GM23338 (cell line): ENCODE results near the gene KCNA3. TPM values are rescaled to one million over a fixed set of nuclear protein-coding genes. Genes with fewer than 3 reads are reported as not detected.

ENCODE experiments used
- EZH2 ChIP-seq: fragments of 200-600 bp; sonication (generic); IDR thresholded peaks from one replicate; pipeline ENCODE4 v1.8.0; 2017; ENCODE audit warnings: antibody characterized with exemption, mild to moderate bottlenecking, low read depth; ENCODE audit not compliant: unreplicated experiment
- EZH2phosphoT487 ChIP-seq: fragments of 200-600 bp; sonication (generic); IDR thresholded peaks from one replicate; pipeline ENCODE4 v1.8.1; 2018; ENCODE audit warnings: antibody characterized with exemption; ENCODE audit not compliant: unreplicated experiment
- JUNB ChIP-seq: IDR thresholded peaks from one replicate; pipeline ENCODE4 v1.6.1; 2016; ENCODE audit warnings: antibody characterized with exemption; ENCODE audit not compliant: unreplicated experiment
- NANOG ChIP-seq: IDR thresholded peaks from 2 replicates; pipeline ENCODE4 v1.6.1; 2016; ENCODE audit warnings: antibody characterized with exemption, borderline replicate concordance
- POLR2AphosphoS5 ChIP-seq: IDR thresholded peaks from 2 replicates; pipeline ENCODE4 v1.6.1; 2016; ENCODE audit warnings: antibody characterized with exemption, low read depth
- ZNF114 ChIP-seq: fragments of 250-450 bp; sonication (Bioruptor Pico); IDR thresholded peaks from 2 replicates; pipeline ENCODE4 v1.5.0; 2020; ENCODE audit warnings: mild to moderate bottlenecking, moderate library complexity
- ZNF331 ChIP-seq: fragments of 250-450 bp; sonication (Bioruptor Pico); IDR thresholded peaks from 2 replicates; pipeline ENCODE4 v1.5.0; 2020; ENCODE audit warnings: low read depth, mild to moderate bottlenecking, moderate library complexity
- polyA plus RNA-seq: library from polyadenylated mRNA; unstranded; fragments of >200 nt; fragmentation: Nextera tagmentation; extraction: Ambion mirVana; gene quantifications from 2 replicates; pipeline ENCODE4 v1.2.1, GENCODE V29; 2016
- total RNA-seq: library from RNA; depleted of rRNA; stranded (reverse); fragments of >200 nt; shearing (Covaris generic); gene quantifications from 2 replicates; pipeline ENCODE4 v1.2.3, GENCODE V29; 2014
- TF ChIP-seq, protein P1 (sequence below): fragments of 250-450 bp; sonication (Bioruptor Pico); IDR thresholded peaks from 2 replicates; pipeline ENCODE4 v1.5.0; 2020; ENCODE audit warnings: mild to moderate bottlenecking, moderate library complexity
- TF ChIP-seq, protein P2 (sequence below), 2 experiments: fragments of 200-600 bp in 1 of 2; sonication (generic) in 1 of 2; conservative IDR thresholded peaks; 2 replicates each; pipeline versions ENCODE4 v1.5.1 to v1.6.1; 2016 to 2017; ENCODE audit warnings: antibody characterized with exemption in 2 of 2, low read depth in 2 of 2, mild to moderate bottlenecking in 2 of 2, moderate library complexity in 1 of 2
- TF ChIP-seq, protein P3 (sequence below): IDR thresholded peaks from one replicate; pipeline ENCODE4 v1.6.1; 2018; ENCODE audit warnings: antibody characterized with exemption; ENCODE audit not compliant: unreplicated experiment

Gene KCNA3
- total and polyA plus RNA-seq, 2 experiments from 2014 or later = 0.32 to 4.2 TPM

DNA sequence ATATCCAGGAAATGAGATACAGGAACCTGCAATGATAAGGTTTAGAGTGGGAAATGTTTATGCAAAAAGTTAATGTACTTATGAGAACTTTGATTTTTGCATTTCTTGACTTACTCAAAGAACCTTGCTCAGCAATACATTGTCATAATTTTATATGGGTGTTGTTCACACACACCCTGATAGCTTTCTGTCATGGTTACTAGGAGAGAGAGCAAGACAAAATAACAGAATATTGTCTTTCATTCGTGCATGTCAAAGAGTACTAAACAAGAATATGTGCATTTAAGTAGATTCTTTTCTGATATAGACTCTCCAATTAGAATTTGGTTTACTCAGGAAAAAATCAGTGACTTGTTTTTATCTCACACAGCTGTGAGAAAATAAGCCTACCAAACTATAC lies 27.5 kb upstream of the KCNA3 start (continued):
- TF ChIP-seq, protein P1, sequence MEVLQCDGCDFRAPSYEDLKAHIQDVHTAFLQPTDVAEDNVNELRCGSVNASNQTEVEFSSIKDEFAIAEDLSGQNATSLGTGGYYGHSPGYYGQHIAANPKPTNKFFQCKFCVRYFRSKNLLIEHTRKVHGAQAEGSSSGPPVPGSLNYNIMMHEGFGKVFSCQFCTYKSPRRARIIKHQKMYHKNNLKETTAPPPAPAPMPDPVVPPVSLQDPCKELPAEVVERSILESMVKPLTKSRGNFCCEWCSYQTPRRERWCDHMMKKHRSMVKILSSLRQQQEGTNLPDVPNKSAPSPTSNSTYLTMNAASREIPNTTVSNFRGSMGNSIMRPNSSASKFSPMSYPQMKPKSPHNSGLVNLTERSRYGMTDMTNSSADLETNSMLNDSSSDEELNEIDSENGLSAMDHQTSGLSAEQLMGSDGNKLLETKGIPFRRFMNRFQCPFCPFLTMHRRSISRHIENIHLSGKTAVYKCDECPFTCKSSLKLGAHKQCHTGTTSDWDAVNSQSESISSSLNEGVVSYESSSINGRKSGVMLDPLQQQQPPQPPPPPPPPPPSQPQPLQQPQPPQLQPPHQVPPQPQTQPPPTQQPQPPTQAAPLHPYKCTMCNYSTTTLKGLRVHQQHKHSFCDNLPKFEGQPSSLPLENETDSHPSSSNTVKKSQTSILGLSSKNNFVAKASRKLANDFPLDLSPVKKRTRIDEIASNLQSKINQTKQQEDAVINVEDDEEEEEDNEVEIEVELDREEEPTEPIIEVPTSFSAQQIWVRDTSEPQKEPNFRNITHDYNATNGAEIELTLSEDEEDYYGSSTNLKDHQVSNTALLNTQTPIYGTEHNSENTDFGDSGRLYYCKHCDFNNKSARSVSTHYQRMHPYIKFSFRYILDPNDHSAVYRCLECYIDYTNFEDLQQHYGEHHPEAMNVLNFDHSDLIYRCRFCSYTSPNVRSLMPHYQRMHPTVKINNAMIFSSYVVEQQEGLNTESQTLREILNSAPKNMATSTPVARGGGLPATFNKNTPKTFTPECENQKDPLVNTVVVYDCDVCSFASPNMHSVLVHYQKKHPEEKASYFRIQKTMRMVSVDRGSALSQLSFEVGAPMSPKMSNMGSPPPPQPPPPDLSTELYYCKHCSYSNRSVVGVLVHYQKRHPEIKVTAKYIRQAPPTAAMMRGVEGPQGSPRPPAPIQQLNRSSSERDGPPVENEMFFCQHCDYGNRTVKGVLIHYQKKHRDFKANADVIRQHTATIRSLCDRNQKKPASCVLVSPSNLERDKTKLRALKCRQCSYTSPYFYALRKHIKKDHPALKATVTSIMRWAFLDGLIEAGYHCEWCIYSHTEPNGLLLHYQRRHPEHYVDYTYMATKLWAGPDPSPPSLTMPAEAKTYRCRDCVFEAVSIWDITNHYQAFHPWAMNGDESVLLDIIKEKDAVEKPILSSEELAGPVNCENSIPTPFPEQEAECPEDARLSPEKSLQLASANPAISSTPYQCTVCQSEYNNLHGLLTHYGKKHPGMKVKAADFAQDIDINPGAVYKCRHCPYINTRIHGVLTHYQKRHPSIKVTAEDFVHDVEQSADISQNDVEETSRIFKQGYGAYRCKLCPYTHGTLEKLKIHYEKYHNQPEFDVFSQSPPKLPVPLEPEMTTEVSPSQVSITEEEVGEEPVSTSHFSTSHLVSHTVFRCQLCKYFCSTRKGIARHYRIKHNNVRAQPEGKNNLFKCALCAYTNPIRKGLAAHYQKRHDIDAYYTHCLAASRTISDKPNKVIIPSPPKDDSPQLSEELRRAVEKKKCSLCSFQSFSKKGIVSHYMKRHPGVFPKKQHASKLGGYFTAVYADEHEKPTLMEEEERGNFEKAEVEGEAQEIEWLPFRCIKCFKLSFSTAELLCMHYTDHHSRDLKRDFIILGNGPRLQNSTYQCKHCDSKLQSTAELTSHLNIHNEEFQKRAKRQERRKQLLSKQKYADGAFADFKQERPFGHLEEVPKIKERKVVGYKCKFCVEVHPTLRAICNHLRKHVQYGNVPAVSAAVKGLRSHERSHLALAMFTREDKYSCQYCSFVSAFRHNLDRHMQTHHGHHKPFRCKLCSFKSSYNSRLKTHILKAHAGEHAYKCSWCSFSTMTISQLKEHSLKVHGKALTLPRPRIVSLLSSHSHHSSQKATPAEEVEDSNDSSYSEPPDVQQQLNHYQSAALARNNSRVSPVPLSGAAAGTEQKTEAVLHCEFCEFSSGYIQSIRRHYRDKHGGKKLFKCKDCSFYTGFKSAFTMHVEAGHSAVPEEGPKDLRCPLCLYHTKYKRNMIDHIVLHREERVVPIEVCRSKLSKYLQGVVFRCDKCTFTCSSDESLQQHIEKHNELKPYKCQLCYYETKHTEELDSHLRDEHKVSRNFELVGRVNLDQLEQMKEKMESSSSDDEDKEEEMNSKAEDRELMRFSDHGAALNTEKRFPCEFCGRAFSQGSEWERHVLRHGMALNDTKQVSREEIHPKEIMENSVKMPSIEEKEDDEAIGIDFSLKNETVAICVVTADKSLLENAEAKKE = no peak
- TF ChIP-seq ZNF331 = no peak
- no peak for TF ChIP-seq NANOG
- TF ChIP-seq ZNF114 (CRISPR knock-in tag) = no peak
- TF ChIP-seq, protein P2, sequence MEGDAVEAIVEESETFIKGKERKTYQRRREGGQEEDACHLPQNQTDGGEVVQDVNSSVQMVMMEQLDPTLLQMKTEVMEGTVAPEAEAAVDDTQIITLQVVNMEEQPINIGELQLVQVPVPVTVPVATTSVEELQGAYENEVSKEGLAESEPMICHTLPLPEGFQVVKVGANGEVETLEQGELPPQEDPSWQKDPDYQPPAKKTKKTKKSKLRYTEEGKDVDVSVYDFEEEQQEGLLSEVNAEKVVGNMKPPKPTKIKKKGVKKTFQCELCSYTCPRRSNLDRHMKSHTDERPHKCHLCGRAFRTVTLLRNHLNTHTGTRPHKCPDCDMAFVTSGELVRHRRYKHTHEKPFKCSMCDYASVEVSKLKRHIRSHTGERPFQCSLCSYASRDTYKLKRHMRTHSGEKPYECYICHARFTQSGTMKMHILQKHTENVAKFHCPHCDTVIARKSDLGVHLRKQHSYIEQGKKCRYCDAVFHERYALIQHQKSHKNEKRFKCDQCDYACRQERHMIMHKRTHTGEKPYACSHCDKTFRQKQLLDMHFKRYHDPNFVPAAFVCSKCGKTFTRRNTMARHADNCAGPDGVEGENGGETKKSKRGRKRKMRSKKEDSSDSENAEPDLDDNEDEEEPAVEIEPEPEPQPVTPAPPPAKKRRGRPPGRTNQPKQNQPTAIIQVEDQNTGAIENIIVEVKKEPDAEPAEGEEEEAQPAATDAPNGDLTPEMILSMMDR (conservative IDR thresholded peaks at IDR 0.05; ENCODE audit: low read depth in 2 of 2) = no peak
- TF ChIP-seq, protein P3, sequence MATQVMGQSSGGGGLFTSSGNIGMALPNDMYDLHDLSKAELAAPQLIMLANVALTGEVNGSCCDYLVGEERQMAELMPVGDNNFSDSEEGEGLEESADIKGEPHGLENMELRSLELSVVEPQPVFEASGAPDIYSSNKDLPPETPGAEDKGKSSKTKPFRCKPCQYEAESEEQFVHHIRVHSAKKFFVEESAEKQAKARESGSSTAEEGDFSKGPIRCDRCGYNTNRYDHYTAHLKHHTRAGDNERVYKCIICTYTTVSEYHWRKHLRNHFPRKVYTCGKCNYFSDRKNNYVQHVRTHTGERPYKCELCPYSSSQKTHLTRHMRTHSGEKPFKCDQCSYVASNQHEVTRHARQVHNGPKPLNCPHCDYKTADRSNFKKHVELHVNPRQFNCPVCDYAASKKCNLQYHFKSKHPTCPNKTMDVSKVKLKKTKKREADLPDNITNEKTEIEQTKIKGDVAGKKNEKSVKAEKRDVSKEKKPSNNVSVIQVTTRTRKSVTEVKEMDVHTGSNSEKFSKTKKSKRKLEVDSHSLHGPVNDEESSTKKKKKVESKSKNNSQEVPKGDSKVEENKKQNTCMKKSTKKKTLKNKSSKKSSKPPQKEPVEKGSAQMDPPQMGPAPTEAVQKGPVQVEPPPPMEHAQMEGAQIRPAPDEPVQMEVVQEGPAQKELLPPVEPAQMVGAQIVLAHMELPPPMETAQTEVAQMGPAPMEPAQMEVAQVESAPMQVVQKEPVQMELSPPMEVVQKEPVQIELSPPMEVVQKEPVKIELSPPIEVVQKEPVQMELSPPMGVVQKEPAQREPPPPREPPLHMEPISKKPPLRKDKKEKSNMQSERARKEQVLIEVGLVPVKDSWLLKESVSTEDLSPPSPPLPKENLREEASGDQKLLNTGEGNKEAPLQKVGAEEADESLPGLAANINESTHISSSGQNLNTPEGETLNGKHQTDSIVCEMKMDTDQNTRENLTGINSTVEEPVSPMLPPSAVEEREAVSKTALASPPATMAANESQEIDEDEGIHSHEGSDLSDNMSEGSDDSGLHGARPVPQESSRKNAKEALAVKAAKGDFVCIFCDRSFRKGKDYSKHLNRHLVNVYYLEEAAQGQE = no peak
- TF ChIP-seq JUNB = no peak
- no peak for TF ChIP-seq EZH2phosphoT487
- no peak for TF ChIP-seq EZH2
- no peak for TF ChIP-seq POLR2AphosphoS5
